Lung (tissue), 16 donors: ENCODE data around the gene C3AR1. TPM values are rescaled to one million over a fixed set of nuclear protein-coding genes. Genes with fewer than 3 reads are reported as not detected.
"Not testable (repeated sequence)": the region's sequence is repeated elsewhere in the genome, so short reads cannot be mapped to it uniquely, and the experiment has no call there.

Experiments used
- ATAC-seq: fragments of 200-7000 bp; cut with Tn5 transposase; one replicate; pipeline ENCODE4 v1.9.1; 2020; ENCODE audit warnings: moderate number of reproducible peaks; ENCODE audit not compliant: insufficient read depth, low FRiP score
- DNase-seq, 3 donors: peaks; one replicate each; pipeline ENCODE4 v3.0.0-alpha.2; 2013 to 2017
- H3K27ac ChIP-seq, 2 donors: one replicate each; pipeline ENCODE4 v1.5.1; 2013; ENCODE audit warnings: mild to moderate bottlenecking in 2 of 2, moderate library complexity in 2 of 2, control low read depth in 1 of 2, inconsistent platforms in 1 of 2, low read depth in 1 of 2, low read length in 1 of 2
- H3K27me3 ChIP-seq, 3 donors: one replicate each; pipeline ENCODE4 v1.5.1; 2013; ENCODE audit warnings: low read length in 2 of 3; ENCODE audit not compliant: control insufficient read depth in 3 of 3, insufficient read depth in 3 of 3
- H3K36me3 ChIP-seq, 4 donors: one replicate each; pipeline ENCODE4 v1.5.1; 2013; ENCODE audit warnings: low read length in 4 of 4, mild to moderate bottlenecking in 1 of 4, moderate library complexity in 1 of 4; ENCODE audit not compliant: control insufficient read depth in 4 of 4, insufficient read depth in 4 of 4
- H3K4me1 ChIP-seq, 5 donors: one replicate each; pipeline ENCODE4 v1.5.1; 2013; ENCODE audit warnings: low read length in 5 of 5, mild to moderate bottlenecking in 2 of 5, moderate library complexity in 1 of 5; ENCODE audit not compliant: control insufficient read depth in 5 of 5, insufficient read depth in 5 of 5
- H3K4me3 ChIP-seq: one replicate; pipeline ENCODE4 v1.5.1; 2013; ENCODE audit warnings: mild to moderate bottlenecking, control low read depth, moderate library complexity
- H3K9ac ChIP-seq, 2 donors: one replicate each; pipeline ENCODE4 v1.5.1; 2013; ENCODE audit warnings: low read length in 2 of 2, control low read depth in 1 of 2; ENCODE audit not compliant: insufficient read depth in 1 of 2
- H3K9me3 ChIP-seq, 4 donors: one replicate each; pipeline ENCODE4 v1.5.1; 2013; ENCODE audit warnings: low read length in 3 of 4, mild to moderate bottlenecking in 1 of 4, moderate library complexity in 1 of 4; ENCODE audit not compliant: control insufficient read depth in 4 of 4, insufficient read depth in 3 of 4
- WGBS, 2 donors: extraction: QIAGEN DNeasy Blood & Tissue Kit; methylation state at CpG; one replicate each; pipeline ENCODE4 v1.1.7; 2013; 5-methylcytosine and 5-hydroxymethylcytosine counted together
- long read RNA-seq, 5 donors: transcript quantifications; one replicate each; lab custom pipeline, GENCODE V29; 2026
- polyA plus RNA-seq, 2 donors: library from polyadenylated mRNA; stranded (reverse); fragments of 200-250 nt; gene quantifications; one replicate each; pipeline ENCODE4 v1.2.1, GENCODE V29; 2013
- total RNA-seq, 2 donors: library from RNA; depleted of rRNA in 1 of 2; stranded (reverse); fragments of >200 nt in 1 of 2; gene quantifications; one replicate each; pipeline ENCODE4 v1.2.1, GENCODE V29; 2014 to 2021
- TF ChIP-seq, protein P1 (sequence below): IDR thresholded peaks from 2 replicates; pipeline ENCODE4 v1.5.1; 2012; ENCODE audit warnings: mild to moderate bottlenecking; ENCODE audit errors: control extremely low read depth, extremely low read depth
- donor health status: control.
- donor health status: control.
- donor health status: Bipolar disorder and iron deficiency.
- donor health status: healthy.
- donor health status: DM: yes; HTN: yes; CAD: no.

C3AR1 gene
- total RNA-seq (10 to 100 TPM; 10.3 to 42.2 TPM), polyA plus RNA-seq (100 to 1,000 TPM in 1 of 2 donors, 1 to 10 TPM in 1; 6.9 to 209 TPM)
- long read RNA-seq, donor 1, transcript C3AR1-201 (2 exons, 2,088 nt), result major isoform, 5 of 5 reads
- long read RNA-seq, donor 1, partial matches to known transcripts, result 0 of 5 reads
- long read RNA-seq, donor 1, other reads (novel, unspliced or antisense), result 0 of 5 reads
- long read RNA-seq, donor 2, result 0 reads
- long read RNA-seq, donor 3, result 0 reads
- long read RNA-seq, donor 4, result 0 reads
- long read RNA-seq, donor 5, partial matches to known transcripts, result 0 of 2 reads
- long read RNA-seq, donor 5, other reads (novel, unspliced or antisense), result 0 of 2 reads

GRCh38 chr12:8065991-8066594 is at the start of gene C3AR1:
C3AR1 (minus strand) TSS chr12:8066359; CDS start chr12:8060185, 6,174 bp downstream.
- peak within 1 kb of the TSS in 1 of 2 donors; percentile 32 for H3K27ac ChIP-seq
- no peak within 1 kb of the TSS for H3K9ac ChIP-seq
- DNase-seq, result peak in 1 of 3 donors; percentile 13

DNA sequence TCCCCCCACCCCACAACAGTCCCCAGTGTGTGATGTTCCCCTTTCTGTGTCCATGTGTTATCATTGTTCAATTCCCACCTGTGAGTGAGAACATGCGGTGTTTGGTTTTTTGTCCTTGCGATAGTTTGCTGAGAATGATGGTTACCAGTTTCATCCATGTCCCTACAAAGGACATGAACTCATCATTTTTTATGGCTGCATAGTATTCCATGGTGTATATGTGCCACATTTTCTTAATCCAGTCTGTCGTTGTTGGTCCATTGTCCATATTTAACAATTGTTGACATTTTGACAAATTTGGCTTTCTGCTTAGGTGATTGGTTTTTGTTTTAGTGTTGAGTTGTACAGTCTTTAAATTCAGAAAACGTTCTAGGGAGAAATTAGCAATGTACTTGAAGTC is 47.0 kb upstream of the C3AR1 start:
- 94 to 97% methylated on average over 4 of the region's 4 CpGs for WGBS, 2 donors
- ATAC-seq, DNase-seq, H3K9ac ChIP-seq, H3K4me1 ChIP-seq, H3K9me3 ChIP-seq, H3K36me3 ChIP-seq, H3K27me3 ChIP-seq, H3K4me3 ChIP-seq, H3K27ac ChIP-seq: not testable (repeated sequence)

More at GRCh38 chr12:8065991-8066594, at the start of gene C3AR1:
- WGBS, 2 donors, result 33 to 53% methylated on average over 2 of the region's 2 CpGs
- Histone ChIP-seq H3K36me3 (no peaks in the 10 kb centered on the region), H3K27me3 (no peaks in the 10 kb centered on the region), H3K4me3 (no peak within 1 kb of the TSS), H3K9me3 (no peaks in the 10 kb centered on the region), H3K4me1 (no peaks in the 10 kb centered on the region)
- TF ChIP-seq, protein P1, sequence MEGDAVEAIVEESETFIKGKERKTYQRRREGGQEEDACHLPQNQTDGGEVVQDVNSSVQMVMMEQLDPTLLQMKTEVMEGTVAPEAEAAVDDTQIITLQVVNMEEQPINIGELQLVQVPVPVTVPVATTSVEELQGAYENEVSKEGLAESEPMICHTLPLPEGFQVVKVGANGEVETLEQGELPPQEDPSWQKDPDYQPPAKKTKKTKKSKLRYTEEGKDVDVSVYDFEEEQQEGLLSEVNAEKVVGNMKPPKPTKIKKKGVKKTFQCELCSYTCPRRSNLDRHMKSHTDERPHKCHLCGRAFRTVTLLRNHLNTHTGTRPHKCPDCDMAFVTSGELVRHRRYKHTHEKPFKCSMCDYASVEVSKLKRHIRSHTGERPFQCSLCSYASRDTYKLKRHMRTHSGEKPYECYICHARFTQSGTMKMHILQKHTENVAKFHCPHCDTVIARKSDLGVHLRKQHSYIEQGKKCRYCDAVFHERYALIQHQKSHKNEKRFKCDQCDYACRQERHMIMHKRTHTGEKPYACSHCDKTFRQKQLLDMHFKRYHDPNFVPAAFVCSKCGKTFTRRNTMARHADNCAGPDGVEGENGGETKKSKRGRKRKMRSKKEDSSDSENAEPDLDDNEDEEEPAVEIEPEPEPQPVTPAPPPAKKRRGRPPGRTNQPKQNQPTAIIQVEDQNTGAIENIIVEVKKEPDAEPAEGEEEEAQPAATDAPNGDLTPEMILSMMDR, result no peak
- no peak for ATAC-seq

DNA sequence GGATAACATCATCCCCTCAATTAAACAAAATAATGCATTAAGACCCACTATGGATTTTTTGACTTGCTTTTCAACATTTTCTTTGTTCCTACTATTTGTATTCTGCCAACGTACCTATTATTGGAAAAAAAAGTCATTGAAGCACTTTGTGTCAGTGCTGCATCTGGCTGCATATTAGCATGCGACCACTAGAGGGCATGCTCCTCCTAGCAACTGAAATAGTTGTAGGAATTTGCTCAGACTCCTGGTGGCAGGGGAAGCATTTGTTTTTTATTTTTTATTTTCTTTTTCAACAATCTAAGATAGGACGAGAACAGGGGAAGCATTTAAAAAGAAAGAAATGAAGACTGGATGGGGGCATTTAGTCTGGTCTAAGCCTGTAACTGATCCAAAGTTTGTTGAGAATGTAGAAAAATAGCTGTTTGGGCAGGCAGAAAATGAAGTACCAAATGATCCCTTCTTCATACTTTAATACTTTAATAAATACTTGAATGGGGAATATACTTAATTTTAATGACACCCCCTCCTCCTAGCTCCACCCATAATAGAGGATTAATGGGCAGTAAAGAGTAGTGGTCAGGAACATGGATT is 42.7 kb upstream of the C3AR1 start:
- Histone ChIP-seq H3K27ac (no peak overlapping the region), H3K4me3 (no peak overlapping the region), H3K9me3 (no peaks in the 10 kb centered on the region), H3K27me3 (no peaks in the 10 kb centered on the region), H3K9ac (peak overlapping the region in 1 of 2 donors; percentile 65), H3K4me1 (peaks cover 0 to 4% (median 0%) of the 10 kb centered on the region in 5 donors), H3K36me3 (peaks cover 1 to 4% (median 3%) of the 10 kb centered on the region in 4 donors)
- TF ChIP-seq, protein P1, result peak; percentile 99
- DNase-seq (peak; percentile 81 to 89 (median 81)), ATAC-seq (peak; percentile 90)
- WGBS, 2 donors, result 1 to 4% methylated on average over 3 of the region's 3 CpGs

DNA sequence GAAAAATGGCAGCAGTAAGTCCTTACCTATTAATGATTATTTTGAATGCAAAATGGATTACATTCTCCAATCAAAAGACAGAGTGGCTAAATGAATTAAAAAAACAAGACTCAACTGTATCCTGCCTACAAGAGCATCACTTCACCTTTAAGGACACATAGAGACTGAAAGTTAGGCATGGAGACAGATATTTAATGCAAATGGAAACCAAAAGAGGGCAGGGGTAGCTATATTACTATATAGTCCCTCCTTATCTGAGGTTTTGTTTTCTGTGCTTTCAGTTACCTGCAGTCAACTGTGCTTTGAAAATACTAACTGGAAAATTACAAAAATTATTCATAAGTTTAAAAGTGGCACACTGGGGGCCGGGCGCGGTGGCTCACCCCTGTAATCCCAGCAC is 33.1 kb upstream of the C3AR1 start:
- Histone ChIP-seq H3K9ac (no peak overlapping the region), H3K4me1 (no peaks in the 10 kb centered on the region), H3K27ac (no peak overlapping the region), H3K4me3 (no peak overlapping the region), H3K27me3 (no peaks in the 10 kb centered on the region), H3K36me3 (peaks cover 12 to 29% (median 21%) of the 10 kb centered on the region in 4 donors), H3K9me3 (peaks cover 0 to 3% (median 0%) of the 10 kb centered on the region in 4 donors)
- TF ChIP-seq, protein P1, result no peak
- DNase-seq (no peak), ATAC-seq (no peak)
- WGBS, 2 donors, result 96 to 98% methylated on average over 3 of the region's 3 CpGs
